Naive thymus-derived CD8-positive, alpha-beta T cell (primary cell): ENCODE measurements around the gene LRRC51. TPM values are rescaled to one million over a fixed set of nuclear protein-coding genes. Genes with fewer than 3 reads are reported as not detected.
"Not testable (repeated sequence)": the region's sequence is repeated elsewhere in the genome, so short reads cannot be mapped to it uniquely, and the experiment has no call there.

Experiments used
- ATAC-seq, 2 donors: fragments of 150-1000 bp; cut with Tn5 transposase in 1 of 2; sonication (Bioruptor Pico), chemical (Tn5 transposase) in 1 of 2; 1 replicate in 1 of 2; 2 replicates in 1 of 2; pipeline ENCODE4 v1.10.0; 2021; ENCODE audit warnings: mild to moderate bottlenecking in 2 of 2, moderate library complexity in 2 of 2
- POLR2A ChIA-PET: fragments of 350-600 bp; sonication (Branson Sonifier 250); formaldehyde crosslinking; loops from one replicate; lab custom pipeline; 2021; ENCODE audit warnings: antibody characterized with exemption; lab: Charles Lee
- DNase-seq, 10 donors: peaks; one replicate each; pipeline versions ENCODE4 v3.0.0 to v3.0.0-alpha.2; 2020 to 2022
- H3K27ac Mint-ChIP-seq, 10 donors: one replicate each; pipeline ENCODE4 v1.8.0; 2020 to 2022; ENCODE audit warnings: mild to moderate bottlenecking in 10 of 10, mixed read lengths in 10 of 10, moderate library complexity in 4 of 10, inconsistent platforms in 1 of 10
- H3K27me3 Mint-ChIP-seq, 5 donors: one replicate each; pipeline ENCODE4 v1.8.0; 2021 to 2022; ENCODE audit warnings: mixed read lengths in 5 of 5
- H3K36me3 Mint-ChIP-seq, 3 donors: one replicate each; pipeline ENCODE4 v1.8.0; 2020 to 2022; ENCODE audit warnings: mixed read lengths in 3 of 3, mild to moderate bottlenecking in 2 of 3, inconsistent platforms in 1 of 3
- H3K4me1 Mint-ChIP-seq, 4 donors: one replicate each; pipeline ENCODE4 v1.8.0; 2021 to 2022; ENCODE audit warnings: mixed read lengths in 4 of 4
- H3K4me3 Mint-ChIP-seq, 10 donors: one replicate each; pipeline ENCODE4 v1.8.0; 2020 to 2022; ENCODE audit warnings: mild to moderate bottlenecking in 10 of 10, mixed read lengths in 10 of 10, moderate library complexity in 6 of 10, inconsistent platforms in 1 of 10
- H3K9me3 Mint-ChIP-seq, 9 donors: one replicate each; pipeline ENCODE4 v1.8.0; 2020 to 2022; ENCODE audit warnings: mixed read lengths in 9 of 9, mild to moderate bottlenecking in 3 of 9, inconsistent platforms in 1 of 9, moderate library complexity in 1 of 9
- polyA plus RNA-seq, 3 donors: library from polyadenylated mRNA; unstranded; fragments of 300-500 nt; fragmentation: Illumina TruSeq; gene quantifications; one replicate each; pipeline ENCODE4 v1.2.3, GENCODE V29; 2021
- total RNA-seq, 8 experiments: library from RNA in 2 of 8; stranded (reverse) in 2 of 8; gene quantifications; one replicate each; pipeline ENCODE4 v1.2.3 and lab custom pipeline; 2021 to 2026

LRRC51 gene
- total and polyA plus RNA-seq, 5 experiments from 2014 or later = 1.5 to 6.6 (median 3.1) TPM

DNA sequence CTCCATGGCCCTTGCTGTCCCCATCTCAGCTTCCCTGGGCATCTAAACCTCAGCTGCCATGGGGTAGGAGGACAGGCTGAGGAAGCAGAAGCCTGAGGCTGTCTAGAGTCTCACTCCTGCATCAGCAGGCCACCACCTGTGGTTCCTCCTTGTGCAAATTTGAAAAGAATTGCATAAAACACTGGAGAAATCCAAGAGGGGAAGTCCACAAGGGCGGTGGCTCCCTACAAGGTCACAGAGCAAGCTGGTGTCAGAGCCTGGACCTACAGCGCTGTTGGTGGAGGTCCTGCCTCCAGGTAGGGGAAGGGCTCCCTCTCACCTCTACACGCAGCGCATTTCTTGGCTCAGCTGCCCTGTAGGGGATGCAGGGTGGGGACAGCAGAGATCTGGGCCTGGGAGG lies 54.8 kb downstream of the LRRC51 start, which contains the start of gene FOLR3:
TSS of gene FOLR3 (plus strand) at position 253 of the 400 bp plus-strand sequence. CDS start 228 bp downstream, outside the sequence.
- POLR2A ChIA-PET, H3K4me1 Mint-ChIP-seq, H3K36me3 Mint-ChIP-seq, H3K9me3 Mint-ChIP-seq, DNase-seq, ATAC-seq, H3K4me3 Mint-ChIP-seq: not testable (repeated sequence)
- Mint-ChIP-seq H3K27me3 (peaks cover 0 to 12% (median 7%) of the 10 kb centered on the region in 5 donors), H3K27ac (peak within 1 kb of the TSS in 1 of 10 donors; percentile 47)

DNA sequence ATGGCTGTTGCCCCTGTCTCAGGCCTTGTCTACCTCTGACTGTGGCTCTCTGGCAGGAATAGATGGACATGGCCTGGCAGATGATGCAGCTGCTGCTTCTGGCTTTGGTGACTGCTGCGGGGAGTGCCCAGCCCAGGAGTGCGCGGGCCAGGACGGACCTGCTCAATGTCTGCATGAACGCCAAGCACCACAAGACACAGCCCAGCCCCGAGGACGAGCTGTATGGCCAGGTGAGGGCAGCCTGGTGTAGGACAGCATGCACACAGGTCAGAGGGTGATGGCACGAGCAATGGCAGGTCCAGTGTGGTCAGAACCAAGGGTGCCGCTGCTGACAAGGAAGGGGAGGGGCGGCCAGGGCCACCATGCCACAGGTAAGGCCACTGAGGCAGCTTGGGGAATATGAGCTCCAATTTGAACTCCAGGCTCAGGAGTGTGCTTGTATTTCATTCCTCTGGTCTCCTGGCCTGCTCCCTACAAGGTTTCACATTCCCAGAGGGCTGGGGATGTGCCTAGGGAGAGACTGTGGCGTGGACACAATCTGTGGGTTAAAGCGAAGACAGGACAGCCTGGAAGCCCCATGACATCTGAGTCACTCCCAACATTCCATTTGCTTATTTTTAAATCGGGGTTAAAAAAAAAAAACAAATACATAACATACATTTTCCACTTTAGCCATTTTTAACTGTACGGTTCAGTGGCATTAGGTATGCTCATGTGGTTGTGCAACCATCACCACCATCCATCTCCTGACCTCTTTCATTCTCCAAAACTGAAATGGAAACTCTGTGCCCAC lies 55.4 kb downstream of the LRRC51 start:
- Mint-ChIP-seq H3K27me3 (peaks cover 3 to 12% (median 7%) of the 10 kb centered on the region in 5 donors), H3K4me3 (no peak overlapping the region), H3K9me3 (no peaks in the 10 kb centered on the region), H3K4me1 (peaks cover 0 to 2% (median 0%) of the 10 kb centered on the region in 4 donors), H3K27ac (peak overlapping the region in 1 of 10 donors; percentile 47), H3K36me3 (no peaks in the 10 kb centered on the region)
- POLR2A ChIA-PET = no interaction called here
- no peak for DNase-seq
- no peak for ATAC-seq

DNA sequence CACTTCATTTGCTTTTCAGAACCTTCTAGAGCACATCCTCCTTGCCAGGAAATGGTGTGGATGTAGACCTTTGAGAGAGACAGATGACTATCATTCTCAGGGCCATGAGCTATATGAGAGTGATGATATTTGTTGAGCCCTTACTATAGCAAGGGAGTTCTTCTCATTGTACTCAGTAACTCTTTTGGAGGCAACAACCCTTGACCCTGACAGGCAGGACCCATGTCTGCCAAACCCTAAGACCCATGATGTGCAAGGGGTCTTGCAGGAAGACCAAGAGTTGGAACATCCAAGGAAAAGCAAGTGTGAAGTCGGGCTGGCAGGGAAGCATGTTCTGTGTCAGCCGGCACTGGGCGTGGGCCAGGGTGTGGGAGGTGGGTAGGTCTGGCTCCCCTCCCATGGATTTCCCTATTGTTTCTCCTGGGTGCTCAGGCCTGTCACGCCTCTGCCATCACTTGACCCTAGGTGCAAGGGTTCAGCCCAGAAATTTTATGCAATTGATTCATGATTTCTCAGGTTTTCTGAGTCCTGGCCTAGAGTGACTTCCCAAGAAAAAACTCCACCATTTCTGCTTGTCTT lies 56.1 kb downstream of the LRRC51 start:
- Mint-ChIP-seq H3K27ac (peak overlapping the region in 1 of 10 donors; percentile 47), H3K36me3 (no peaks in the 10 kb centered on the region), H3K4me3 (no peak overlapping the region), H3K27me3 (peaks cover 3 to 12% (median 12%) of the 10 kb centered on the region in 5 donors), H3K4me1 (peaks cover 0 to 2% (median 0%) of the 10 kb centered on the region in 4 donors), H3K9me3 (no peaks in the 10 kb centered on the region)
- DNase-seq (no peak), ATAC-seq (no peak)
- POLR2A ChIA-PET = interaction anchor here (0.7 kb wide), 1 partner anchor 46 kb away, joined by 3 read pairs; no protein-coding TSS in a partner anchor

DNA sequence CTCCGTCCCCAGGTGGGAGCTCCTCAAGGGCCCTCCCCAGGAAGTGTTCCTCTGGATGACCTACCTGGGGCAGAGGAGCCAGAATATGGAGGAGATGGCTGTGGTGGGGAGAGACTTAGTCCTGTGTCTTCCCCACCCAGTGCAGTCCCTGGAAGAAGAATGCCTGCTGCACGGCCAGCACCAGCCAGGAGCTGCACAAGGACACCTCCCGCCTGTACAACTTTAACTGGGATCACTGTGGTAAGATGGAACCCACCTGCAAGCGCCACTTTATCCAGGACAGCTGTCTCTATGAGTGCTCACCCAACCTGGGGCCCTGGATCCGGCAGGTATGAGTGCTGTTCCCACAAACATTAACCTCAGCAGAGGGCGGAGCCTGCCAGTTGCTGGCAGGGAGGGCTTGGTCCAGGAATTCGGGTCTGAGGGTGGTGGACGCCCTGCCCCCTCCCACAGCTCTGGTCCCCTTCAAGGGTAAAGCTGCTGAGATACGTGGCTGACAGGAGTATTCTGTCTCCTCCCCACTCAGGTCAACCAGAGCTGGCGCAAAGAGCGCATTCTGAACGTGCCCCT lies 58.3 kb downstream of the LRRC51 start:
- POLR2A ChIA-PET = no interaction called here
- peaks cover 0 to 2% (median under 1%) of the 10 kb centered on the region in 4 donors for H3K4me1 Mint-ChIP-seq
- peaks cover 2 to 14% (median 8%) of the 10 kb centered on the region in 5 donors for H3K27me3 Mint-ChIP-seq
- H3K27ac Mint-ChIP-seq = peak overlapping the region in 1 of 10 donors; percentile 46
- DNase-seq = no peak
- H3K9me3 Mint-ChIP-seq = no peaks in the 10 kb centered on the region
- no peaks in the 10 kb centered on the region for H3K36me3 Mint-ChIP-seq
- H3K4me3 Mint-ChIP-seq = no peak overlapping the region
- ATAC-seq = no peak

DNA sequence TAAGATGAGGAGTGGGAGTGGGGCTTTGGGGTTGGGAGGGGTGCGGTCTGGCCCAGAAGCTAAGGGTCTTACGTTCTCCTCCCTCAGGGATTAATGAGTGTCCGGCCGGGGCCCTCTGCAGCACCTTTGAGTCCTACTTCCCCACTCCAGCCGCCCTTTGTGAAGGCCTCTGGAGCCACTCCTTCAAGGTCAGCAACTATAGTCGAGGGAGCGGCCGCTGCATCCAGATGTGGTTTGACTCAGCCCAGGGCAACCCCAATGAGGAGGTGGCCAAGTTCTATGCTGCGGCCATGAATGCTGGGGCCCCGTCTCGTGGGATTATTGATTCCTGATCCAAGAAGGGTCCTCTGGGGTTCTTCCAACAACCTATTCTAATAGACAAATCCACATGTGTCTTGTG lies 58.9 kb downstream of the LRRC51 start:
- ATAC-seq (no peak), DNase-seq (no peak)
- Mint-ChIP-seq H3K4me1 (peaks cover 0 to 4% (median 2%) of the 10 kb centered on the region in 4 donors), H3K27ac (no peak overlapping the region), H3K36me3 (no peaks in the 10 kb centered on the region), H3K27me3 (peaks cover 2 to 14% (median 8%) of the 10 kb centered on the region in 5 donors), H3K4me3 (no peak overlapping the region), H3K9me3 (no peaks in the 10 kb centered on the region)
- POLR2A ChIA-PET = no interaction called here

DNA sequence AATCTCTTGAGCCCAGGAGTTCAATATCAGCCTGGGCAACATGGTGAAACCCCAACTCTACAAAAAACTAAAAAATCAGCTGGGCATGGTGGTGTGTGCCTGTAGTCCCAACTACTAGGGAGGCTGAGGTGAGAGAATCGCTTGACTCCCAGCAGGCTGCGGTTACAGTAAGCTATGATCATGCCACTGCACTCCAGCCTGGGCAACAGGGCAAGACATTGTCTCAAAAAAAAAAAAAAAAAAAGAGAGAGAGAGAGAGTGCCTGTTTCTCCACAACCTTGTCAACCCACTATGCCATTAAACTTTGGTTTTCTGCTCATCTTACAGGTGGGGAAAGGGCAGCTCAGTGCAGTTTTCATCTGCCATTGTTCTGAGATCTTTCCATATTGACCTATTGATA lies 60.0 kb downstream of the LRRC51 start:
- H3K36me3 Mint-ChIP-seq = no peaks in the 10 kb centered on the region
- H3K27me3 Mint-ChIP-seq = peaks cover 2 to 14% (median 6%) of the 10 kb centered on the region in 5 donors
- POLR2A ChIA-PET = no interaction called here
- peak overlapping the region in 1 of 10 donors; percentile 21 for H3K27ac Mint-ChIP-seq
- no peak for DNase-seq
- peaks cover 0 to 4% (median 2%) of the 10 kb centered on the region in 4 donors for H3K4me1 Mint-ChIP-seq
- H3K9me3 Mint-ChIP-seq = no peaks in the 10 kb centered on the region
- no peak overlapping the region for H3K4me3 Mint-ChIP-seq
- ATAC-seq = no peak

DNA sequence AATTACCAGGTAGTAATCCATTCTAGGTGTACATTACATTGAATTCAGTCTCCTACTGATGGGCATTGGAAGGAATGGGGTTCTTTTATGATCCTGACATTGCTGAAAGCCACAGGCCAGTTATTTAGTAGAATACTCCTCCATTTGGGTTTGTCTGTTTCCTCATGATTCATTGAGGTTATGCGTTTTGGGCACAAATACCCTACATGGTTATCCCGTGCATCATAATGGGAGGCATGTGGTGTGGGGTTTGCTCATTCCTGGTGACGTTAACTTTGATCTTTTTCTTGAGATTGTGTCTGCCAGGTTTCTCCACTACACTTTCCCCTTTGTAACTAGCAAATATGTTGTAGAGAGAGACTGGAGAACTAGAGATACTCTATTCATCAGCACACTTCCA lies 60.4 kb downstream of the LRRC51 start:
- Mint-ChIP-seq H3K27me3 (peaks cover 2 to 14% (median 6%) of the 10 kb centered on the region in 5 donors), H3K27ac (no peak overlapping the region), H3K9me3 (no peaks in the 10 kb centered on the region), H3K4me3 (no peak overlapping the region), H3K4me1 (peaks cover 0 to 4% (median 2%) of the 10 kb centered on the region in 4 donors), H3K36me3 (no peaks in the 10 kb centered on the region)
- ATAC-seq = no peak
- DNase-seq = no peak
- POLR2A ChIA-PET = no interaction called here

DNA sequence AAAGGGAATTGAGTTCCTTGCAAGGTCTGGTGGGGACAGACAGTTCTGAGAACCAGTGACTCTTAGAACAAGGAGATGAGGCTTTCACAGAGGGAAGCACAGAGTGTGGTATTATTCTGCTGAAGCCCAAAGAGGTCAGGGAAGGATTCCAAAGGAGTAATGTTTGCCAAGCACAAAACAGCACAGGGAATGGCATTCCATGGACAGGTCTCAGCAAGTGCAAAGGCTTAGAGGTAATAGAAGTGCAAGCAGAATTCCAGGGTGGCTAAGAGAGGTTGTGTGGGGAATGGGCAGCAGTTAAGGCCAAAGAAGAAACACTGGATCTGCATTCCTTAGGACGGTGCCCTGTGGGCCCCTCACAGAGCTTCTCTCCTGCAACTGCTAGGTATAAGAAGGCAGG lies 61.4 kb downstream of the LRRC51 start:
- ATAC-seq, H3K4me3 Mint-ChIP-seq, H3K9me3 Mint-ChIP-seq, DNase-seq, H3K36me3 Mint-ChIP-seq, POLR2A ChIA-PET, H3K4me1 Mint-ChIP-seq, H3K27ac Mint-ChIP-seq: not testable (repeated sequence)
- peaks cover 2 to 14% (median 6%) of the 10 kb centered on the region in 5 donors for H3K27me3 Mint-ChIP-seq

DNA sequence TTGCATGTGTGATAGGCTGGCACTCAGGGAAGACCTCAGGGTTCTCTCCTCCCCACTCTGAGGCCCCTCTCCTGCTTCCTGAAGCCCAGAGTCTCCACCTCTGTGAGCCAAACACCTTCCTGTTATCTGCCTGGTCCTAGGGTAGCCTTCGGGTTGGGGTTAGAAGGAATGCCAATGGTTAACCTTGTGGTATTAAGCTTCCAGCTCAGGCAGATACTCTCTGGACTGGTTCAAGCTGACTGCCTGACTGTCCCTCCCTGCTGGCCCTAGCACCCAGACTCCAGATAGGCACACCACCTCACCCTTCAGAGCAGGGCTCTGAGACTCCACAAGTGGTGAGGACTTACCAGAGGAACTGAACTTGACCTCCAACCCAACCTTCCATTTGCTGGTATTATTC lies 61.9 kb downstream of the LRRC51 start:
- H3K4me3 Mint-ChIP-seq, DNase-seq, H3K27ac Mint-ChIP-seq, H3K9me3 Mint-ChIP-seq, POLR2A ChIA-PET, ATAC-seq, H3K4me1 Mint-ChIP-seq, H3K36me3 Mint-ChIP-seq: not testable (repeated sequence)
- peaks cover 2 to 14% (median 6%) of the 10 kb centered on the region in 5 donors for H3K27me3 Mint-ChIP-seq

DNA sequence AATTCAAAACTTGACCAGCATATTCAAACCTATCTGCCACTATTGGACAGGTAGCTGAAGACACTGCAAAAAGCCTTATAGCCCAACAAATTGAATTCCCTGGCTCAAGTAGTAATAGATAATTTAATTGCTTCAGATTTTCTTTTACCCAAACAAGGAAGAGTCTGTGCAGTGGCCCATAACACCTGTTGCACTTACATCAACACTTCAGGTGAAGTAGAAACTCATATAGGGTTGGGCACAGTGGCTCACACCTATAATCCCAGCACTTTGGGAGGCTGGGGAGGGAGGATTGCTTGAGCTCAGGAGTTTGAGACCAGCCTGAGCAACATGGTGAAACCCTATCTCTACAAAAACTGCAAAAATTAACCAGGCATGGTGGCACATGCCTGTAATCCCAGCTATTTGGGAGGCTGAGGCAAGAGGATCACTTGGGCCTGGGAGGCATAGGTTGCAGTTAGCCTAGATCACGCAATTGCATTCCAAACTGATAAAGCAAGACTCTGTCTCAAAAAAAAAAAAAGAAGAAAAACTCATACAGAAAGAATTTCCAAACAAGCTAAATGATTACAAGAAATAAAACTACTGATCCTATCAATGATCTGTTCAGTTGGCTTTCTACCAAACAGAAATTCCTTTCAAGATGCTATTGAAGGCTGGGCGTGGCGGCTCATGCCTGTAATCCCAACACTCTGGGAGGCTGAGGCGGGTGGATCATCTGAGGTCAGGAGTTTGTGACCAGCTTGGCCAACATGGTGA lies 64.3 kb downstream of the LRRC51 start:
- DNase-seq (no peak), ATAC-seq (no peak)
- Mint-ChIP-seq H3K9me3 (no peaks in the 10 kb centered on the region), H3K4me3 (no peak overlapping the region), H3K27ac (no peak overlapping the region), H3K36me3 (no peaks in the 10 kb centered on the region), H3K27me3 (peaks cover 0 to 14% (median 6%) of the 10 kb centered on the region in 5 donors), H3K4me1 (peaks cover 0 to 4% (median 2%) of the 10 kb centered on the region in 4 donors)
- POLR2A ChIA-PET = interaction anchor here (0.6 to 1.1 kb wide), 4 partner anchors 12 to 286 kb away, joined by 3 to 5 read pairs (median 4); no protein-coding TSS in a partner anchor
